Hypothalamus (tissue), 51 donors: Measurements from ENCODE around the gene ZNF791.
"Not testable (repeated sequence)": the region's sequence is repeated elsewhere in the genome, so short reads cannot be mapped to it uniquely, and the experiment has no call there.

Source experiments
- DNase-seq, 51 donors: peaks; one replicate each; lab custom pipeline; 2025; lab: John Stamatoyannopoulos, UW

Gene ZNF791

DNA sequence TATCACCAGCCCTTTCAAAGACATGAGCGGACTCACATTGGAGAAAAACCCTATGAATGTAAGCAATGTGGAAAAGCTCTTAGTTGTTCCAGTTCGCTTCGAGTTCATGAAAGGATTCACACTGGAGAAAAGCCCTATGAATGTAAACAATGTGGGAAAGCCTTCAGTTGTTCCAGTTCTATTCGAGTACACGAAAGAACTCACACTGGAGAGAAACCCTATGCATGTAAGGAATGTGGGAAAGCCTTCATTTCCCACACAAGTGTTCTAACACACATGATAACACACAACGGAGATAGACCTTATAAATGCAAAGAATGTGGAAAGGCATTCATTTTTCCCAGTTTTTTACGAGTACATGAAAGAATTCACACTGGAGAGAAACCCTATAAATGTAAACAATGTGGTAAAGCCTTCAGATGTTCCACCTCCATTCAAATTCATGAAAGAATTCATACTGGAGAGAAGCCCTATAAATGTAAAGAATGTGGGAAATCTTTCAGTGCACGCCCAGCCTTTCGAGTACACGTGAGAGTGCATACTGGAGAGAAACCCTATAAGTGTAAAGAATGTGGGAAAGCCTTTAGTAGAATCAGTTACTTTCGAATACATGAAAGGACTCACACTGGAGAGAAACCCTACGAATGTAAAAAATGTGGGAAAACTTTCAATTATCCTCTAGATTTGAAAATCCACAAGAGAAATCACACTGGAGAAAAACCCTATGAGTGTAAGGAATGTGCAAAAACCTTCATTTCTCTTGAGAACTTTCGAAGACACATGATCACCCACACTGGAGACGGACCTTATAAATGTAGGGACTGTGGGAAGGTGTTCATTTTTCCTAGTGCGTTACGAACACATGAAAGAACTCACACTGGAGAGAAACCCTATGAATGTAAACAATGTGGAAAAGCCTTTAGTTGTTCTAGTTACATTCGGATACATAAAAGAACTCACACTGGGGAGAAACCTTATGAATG is 17.6 kb downstream of the ZNF791 start:
- no peak for DNase-seq

DNA sequence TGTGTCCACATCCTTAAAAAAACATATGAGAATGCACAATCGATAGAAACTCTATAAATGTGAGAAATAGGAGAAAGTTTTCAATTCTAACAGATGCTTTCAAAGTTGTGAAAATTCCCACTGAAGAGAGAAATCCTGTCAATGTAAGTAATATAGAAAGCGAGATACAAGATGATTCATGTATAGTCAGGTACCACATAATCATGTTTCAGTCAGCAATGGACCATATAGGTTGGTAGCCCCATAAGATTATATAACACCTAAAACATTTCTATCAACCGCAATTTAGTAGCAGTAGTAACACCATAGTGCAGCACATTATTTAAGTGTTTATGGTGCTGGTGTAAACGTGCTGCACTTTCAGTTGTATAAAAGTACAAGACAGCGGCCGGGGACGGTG is 18.5 kb downstream of the ZNF791 start:
- DNase-seq: no peak

DNA sequence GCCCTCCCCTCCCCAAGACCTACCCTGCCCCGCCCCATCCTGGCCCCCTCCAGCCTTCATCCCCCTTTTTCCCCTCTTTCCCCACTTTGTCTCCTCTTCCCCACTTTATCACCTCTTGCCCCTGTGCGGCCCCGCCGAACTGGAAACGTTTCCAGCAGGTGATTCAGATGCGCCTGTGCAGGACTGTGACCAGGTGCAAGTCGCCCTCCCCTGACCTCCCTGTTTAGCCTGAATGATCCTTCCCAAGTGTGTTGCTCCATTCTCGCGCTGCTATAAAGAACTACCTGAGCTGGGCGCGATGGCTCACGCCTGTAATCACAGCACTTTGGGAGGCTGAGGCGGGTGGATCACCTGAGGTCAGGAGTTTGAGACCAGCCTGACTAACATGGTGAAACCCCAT is 25.9 kb downstream of the ZNF791 start:
- no peak for DNase-seq

DNA sequence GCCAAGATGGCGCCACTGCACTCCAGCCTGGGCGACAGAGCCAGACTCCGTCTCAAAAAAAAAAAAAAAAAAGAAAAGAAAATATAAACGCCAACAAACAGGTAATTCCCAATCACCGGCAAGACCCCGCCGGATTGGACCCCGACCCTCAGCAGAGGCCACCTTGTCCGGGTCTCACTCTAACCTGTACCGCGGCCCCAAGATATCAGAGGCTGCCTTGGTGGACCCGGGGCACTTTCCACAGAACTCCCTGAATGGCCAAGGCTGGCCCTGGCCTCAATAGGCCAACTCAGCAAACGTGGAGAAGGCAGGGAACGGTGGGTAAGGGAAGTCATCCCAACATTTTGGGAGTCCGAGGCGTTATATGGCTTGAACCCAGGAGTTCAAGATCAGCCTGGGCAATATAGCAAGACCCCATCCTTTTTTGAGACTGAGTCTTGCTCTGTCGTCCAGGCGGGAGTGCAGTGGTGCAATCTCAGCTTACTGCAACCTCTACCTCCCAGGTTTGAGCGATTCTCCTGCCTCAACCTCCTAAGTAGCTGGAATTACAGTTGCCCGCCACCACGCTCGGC is 28.0 kb downstream of the ZNF791 start:
- no peak for DNase-seq

DNA sequence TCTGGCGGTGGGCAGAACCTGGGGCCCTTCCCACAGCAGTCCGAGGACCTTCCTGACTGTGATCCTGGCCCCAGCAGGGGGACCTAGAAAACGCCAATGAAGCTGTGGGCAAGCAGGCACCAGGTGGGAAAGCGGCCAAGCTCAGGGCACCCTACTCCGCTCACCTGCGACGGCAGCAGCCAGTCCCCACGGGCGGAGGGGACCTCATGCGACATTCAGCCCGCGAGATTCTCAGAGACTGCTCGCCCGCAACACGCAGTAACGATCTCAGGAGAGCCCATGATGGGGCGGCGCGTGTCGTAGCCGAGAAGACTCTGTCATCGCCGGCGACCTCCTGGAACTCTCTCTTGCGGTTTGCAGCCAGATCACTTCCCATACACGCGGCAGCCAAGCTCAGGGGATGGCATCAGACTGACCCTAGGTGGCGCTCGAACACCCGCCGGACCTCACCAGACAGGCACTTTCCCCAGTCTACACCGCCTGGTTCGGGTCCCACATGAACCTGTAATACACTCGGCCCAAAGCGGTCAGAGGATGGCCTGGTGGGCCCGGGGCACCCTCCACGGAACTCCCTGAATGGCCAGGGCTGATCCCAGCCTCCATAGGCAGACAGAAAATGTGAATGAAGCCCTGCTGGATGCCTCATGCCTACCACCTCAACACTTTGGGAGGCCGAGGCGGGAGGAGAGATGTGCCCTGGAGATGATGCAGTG is 29.3 kb downstream of the ZNF791 start:
- peak in 48 of 51 donors; percentile 3 to 82 (median 48) for DNase-seq

DNA sequence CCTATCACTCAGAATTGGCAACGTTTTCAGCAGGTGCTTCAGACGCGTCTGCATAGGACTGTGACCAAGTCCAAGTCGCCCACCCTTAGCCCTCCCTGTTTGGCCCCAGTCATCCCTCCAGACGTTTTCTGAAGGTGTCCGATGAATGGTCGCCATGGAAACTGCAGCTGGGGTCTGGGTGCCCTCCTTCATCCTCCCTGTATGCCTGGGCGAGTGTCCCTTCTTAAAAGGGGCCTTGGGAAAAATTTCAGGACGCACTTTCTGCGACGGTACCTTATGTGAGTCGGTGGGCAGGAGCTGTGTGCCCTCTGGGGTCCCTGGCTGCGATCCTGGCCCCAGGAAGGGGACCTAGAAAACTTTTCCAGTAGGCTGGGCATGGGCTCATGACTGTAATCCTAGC is 30.7 kb downstream of the ZNF791 start:
- no peak for DNase-seq

DNA sequence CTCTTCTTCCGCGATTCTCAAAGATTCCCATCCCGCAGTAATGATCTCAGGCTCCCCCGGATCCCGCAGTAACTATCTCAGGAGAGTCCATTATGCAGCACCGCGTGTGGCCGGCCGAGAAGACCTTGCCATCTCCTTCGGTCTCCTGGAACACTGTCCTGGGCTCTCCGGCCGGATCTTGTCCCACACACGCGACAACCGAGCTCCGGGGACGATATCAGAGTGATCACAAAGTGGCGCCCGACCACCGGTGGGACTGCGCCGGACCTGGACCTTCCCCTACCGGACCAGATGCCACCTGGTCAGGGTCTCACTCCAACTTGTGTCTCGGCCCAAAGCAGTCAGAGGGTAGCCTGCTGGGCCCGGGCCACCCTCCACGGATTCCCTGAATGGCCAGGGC is 31.8 kb downstream of the ZNF791 start:
- DNase-seq: no peak

DNA sequence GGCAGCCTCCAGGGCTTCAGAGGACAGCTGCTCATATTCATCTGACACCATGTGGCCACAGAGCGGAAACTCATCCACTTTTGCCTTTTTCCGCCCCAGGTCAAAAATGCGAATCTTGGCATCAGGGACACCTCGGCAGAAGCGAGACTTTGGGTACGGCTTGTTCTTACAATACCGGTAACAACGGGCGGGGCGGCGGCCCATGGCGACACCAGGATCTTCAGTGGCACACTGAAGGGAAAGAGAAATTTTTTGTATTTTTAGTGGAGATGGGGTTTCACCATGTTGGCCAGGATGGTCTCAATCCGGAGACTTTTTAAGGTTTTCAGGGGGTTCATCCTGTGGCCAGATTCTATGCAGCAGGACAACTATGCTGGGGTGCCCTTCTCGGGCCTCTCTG is 33.0 kb downstream of the ZNF791 start:
- not testable (repeated sequence) for DNase-seq

DNA sequence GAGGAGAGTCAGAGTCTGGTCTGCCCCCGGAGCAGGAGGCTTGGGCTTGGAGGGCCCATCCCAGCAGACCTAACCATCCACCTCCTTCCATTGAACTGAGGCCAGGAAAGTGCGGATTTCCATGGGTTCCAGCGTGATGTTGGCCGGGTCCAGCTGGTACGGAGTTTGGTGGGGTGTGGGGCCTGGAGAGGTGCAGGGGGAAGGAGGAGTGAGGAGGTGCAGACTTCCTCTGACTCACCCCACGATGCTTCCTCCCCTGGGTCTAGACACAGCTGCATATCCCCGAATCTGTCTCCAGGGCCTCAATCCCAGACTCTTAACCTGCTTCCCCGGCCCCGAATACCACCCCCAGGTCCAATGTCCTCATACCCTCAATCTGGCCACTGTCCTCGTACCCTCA is 35.8 kb downstream of the ZNF791 start:
- no peak for DNase-seq

DNA sequence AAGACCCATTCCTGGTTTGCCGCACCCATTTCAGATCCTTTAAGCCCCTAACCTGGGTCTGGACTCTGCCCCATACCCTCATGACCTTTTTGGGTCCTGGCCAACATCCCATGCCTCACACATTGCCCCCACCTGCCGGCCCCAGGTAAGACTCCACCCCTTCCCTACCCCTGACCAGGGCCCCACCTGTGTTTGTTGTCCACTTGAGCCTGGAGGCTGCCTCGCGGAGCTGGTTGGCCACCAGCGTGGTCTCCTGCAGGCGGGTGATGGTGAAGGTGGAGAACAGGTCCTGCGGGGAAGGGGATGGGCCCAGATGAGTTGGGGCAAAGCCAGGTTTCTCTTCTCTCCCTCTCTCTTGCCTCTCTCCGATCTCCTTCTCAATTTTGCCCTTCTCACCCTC is 36.3 kb downstream of the ZNF791 start:
- DNase-seq: peak in 1 of 51 donors; percentile 8

DNA sequence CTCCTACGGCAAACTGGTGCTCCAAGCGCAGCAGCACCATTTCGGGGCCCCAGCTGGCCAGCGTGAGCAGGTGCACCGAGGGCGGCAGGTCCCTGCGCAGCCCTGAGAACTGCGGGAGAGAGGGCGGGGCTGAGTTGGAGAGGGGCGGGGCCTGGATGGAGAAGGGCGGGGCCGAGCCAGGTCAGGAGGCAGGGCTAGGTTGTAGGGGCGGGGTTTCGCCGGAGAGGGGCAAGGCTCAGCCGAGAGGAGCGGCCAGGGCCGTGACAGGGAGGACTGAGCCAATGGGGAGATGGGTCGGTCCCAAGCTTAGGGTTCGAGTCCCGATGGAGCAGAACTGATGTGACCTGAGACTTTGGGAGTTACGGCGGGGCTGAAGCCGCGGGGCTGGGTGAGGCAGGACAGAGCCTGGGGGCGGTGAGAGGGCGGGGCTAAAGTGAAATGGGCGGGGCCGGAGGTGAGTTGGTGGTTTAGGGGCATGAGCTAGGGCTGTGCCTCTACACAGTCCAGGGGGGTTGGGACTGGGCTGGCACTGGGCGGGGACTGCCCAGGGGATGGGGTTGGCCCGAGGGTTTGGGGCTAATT is 36.9 kb downstream of the ZNF791 start:
- peak in 17 of 51 donors; percentile 8 to 49 (median 28) for DNase-seq

DNA sequence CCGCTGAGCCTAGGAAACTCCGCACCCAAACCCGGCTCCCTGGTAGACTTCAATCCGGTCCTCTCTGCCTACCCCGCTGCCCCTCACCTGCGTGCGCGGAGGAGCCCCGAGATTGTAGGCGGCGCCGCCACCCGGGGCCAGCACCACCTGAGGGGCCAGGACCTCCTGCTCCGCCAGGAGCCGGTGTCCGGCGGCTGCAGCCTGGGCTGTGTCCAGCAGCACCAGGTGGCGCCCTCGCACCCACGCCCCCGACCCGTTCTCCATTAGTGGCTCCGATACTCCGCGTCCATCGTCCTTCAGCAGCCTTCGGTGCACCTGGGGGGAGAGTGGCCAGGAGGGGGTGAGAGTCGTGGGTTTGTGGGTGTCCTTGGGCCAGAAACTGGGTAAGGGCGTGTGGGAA is 37.4 kb downstream of the ZNF791 start:
- DNase-seq: peak in 3 of 51 donors; percentile 12 to 28 (median 16)

DNA sequence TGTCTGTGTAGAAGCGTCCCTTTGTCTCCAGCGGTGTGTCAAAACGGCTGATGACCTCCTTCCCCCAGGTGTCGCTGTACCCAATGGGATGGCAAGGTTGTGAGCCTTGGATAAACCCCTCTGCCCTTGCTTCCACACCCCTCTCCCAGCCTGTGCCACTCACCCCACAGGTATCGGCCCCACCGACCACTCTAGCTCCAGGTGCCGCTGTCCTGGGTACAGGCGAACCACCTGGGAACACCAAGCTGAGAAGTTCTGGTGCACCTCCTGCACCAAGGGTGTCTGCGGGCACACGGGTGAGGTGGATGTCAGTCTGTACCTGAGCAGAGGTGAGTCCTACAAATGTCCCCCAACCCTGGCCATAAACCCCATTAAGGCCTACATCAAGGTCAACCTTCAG is 39.2 kb downstream of the ZNF791 start:
- no peak for DNase-seq

DNA sequence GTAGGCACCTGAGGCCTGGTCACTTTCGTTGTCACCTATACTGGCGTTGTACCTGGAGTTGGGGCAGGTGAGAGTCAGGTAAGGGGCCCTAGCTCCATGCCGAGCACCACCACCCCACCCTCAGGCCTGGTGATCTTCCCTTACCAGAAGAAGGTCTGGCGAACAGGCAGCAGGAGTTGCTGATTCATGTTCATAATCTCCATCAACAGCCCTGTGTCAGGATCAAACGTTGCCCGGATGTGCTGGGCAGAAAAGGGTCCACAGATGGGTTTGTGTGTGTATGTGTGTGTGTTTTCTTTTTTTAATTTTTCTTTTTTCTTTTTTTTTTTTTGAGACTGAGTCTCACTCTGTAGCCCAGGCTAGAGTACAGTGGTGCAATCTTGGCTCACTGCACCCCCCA is 41.5 kb downstream of the ZNF791 start:
- no peak for DNase-seq

DNA sequence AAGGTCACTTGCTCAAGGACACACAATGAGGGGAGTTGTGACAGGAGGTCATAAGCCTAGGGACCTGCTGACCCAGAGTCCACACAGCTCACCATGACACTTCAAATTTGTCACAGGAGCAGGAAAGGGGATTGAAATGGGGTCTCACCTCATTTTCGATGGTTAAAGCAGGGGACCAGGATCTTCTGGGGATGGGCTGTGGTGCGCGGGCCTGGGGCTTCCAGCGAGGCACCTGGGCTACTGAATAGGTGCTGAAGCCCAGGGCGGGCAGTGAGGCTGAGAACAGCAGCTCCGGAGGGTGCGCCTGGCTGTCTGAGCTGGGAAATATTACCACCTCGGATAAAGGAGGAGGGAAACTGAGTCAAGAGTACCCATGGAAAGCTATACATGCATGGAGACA is 44.8 kb downstream of the ZNF791 start:
- DNase-seq: no peak

DNA sequence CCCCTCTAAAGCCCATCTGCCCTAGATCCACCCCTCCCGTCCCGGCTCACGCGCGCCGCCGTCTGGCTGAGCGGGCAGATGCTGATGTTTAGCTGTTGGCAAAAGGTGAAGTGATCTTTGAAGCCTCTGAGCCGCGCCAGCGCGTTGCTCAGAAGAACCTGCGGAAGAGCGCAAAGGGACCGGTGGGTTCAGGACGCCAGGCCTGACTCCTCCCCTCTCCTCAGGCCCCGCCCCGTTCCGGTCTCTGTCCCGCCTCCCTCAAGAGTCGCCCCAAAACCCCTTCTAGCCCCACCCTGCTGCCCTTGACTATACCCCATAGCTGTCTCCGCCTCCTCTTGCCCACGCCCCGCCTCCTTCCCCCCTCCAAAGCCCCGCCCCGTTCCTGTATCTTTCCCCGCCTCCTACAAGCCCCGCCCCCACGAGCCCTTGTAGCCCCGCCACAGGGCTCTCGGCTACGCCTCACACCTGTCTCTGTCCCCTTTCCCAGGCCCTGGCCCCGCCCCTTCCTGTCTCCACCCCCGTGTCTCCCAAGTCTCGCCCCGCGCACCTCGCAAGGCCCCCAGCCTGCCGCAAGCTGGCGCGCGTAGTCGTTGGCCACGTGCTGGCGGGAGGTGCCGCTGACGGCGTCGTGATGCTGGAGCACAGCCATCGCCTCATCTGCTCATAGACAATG is 46.3 kb downstream of the ZNF791 start:
- no peak for DNase-seq

DNA sequence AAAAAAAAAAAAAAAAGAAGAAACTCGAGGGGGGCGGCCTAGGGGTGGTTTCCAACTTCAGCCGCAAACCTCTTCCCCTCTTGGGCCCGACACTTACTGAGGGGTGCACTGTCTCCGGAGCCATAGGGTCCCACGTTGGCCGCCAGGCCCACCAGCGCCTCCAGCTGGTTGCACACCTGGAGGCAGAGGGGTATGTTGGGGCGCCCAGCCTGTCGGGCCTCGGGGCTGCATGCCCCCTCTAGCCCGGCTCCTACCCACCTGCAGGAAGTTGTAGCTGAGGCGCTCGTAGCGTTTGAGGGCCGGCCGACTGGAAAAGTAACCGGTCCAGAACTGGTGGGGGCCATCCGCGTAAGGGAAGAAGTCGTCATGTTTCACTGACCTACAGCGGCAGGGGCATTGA is 47.2 kb downstream of the ZNF791 start:
- no peak for DNase-seq

DNA sequence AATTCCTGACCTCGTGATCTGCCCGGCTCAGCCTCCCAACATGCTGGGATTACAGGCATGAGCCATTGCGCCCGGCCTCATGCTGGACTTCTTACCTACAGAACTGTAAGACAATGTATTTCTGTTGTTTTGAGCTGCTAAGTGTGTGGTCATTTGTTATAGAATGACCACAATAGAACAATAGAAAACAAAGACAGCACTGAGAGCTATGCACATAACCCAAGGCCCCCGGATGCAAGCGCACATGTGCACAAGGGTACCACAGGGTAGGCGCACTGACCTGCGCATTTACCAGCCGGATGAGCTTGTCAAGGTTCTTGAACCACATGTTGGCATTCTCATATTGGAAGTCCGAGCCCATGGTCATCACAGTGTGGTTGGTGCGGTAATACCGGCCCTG is 50.3 kb downstream of the ZNF791 start:
- DNase-seq: peak in 18 of 51 donors; percentile 7 to 50 (median 16)

DNA sequence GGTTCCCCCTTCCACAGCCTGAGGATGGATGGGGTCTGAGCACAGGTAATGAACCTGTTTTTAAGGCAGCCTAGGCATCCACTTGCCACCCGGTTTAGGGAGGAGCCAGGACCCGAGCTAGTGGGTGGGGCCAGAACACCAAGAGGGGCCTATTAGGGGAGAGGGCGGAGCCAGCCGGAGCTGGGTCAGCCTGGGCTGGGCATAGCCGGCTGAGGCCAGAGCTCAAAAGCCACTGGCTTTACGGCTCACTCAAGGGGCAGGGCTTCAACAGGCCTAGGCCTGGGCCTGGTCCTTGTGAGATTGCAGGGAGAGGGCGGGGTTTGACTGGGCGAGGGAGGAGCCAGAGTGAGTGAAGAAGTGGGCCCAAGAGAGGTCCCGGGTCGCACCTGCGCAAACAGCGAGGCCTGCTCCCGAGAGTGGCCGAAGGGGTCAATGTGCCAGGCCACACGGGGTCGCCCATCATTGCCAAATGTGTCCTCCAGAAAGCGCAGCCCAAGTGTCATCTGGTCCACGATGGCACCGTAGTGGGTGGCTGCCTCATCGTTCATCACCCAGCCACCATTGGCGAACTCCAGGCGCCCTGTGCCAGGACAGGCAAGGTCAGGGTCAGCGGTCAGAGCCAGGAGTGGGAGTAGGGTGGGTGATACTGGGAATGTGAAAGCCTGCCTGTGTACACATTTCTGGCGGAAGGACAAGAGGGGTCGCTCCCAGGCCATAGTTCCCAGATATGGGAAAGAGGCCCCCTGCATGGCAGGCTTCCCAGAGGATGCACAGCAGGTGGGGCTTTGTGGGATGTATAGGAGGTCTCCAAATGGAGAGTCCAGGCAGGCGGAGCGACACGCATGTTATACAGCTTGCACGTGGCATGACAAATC is 53.9 kb downstream of the ZNF791 start:
- DNase-seq: no peak

DNA sequence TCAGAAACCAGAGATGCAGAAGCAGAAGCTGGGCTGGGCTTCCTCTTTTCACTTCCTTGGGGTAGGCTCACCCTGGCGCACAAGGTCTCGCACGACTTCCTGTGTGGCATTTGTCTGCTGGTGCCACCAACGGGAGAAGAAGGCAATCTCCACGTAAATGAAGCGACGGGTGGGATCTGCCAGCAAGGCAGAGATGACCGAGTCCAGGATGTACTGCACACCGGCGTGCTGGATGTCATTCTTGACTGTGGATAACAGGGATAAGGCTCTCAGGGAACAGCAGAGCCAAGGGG is 54.5 kb downstream of the ZNF791 start:
- peak in 17 of 51 donors; percentile 4 to 46 (median 20) for DNase-seq
